Lower lobe of right lung (tissue), 2 donors: ENCODE results near the gene CHST4. TPM values are rescaled to one million over a fixed set of nuclear protein-coding genes. Genes with fewer than 3 reads are reported as not detected.

Source experiments
- ATAC-seq, 2 donors: fragments of 200-7000 bp; cut with Tn5 transposase; one replicate each; pipeline ENCODE4 v1.9.1; 2020 to 2022; ENCODE audit warnings: mild to moderate bottlenecking in 2 of 2, moderate library complexity in 2 of 2
- DNase-seq: peaks from one replicate; pipeline ENCODE4 v3.0.0-alpha.2; 2020
- H3K27ac ChIP-seq: fragments of 200-600 bp; one replicate; pipeline ENCODE4 v1.8.0; 2022
- H3K27me3 ChIP-seq: fragments of 200-600 bp; one replicate; pipeline ENCODE4 v1.8.0; 2022; ENCODE audit warnings: low read depth
- H3K36me3 ChIP-seq: fragments of 200-600 bp; one replicate; pipeline ENCODE4 v1.8.0; 2022; ENCODE audit warnings: mild to moderate bottlenecking
- H3K4me1 ChIP-seq: fragments of 200-600 bp; one replicate; pipeline ENCODE4 v1.8.0; 2022
- H3K4me3 ChIP-seq: fragments of 200-600 bp; one replicate; pipeline ENCODE4 v1.8.0; 2022; ENCODE audit warnings: mild to moderate bottlenecking
- H3K9me3 ChIP-seq: fragments of 200-600 bp; one replicate; pipeline ENCODE4 v1.8.0; 2022
- CTCF ChIP-seq: fragments of 200-600 bp; IDR thresholded peaks from one replicate; pipeline ENCODE4 v1.8.0; 2022; ENCODE audit warnings: antibody characterized with exemption, mild to moderate bottlenecking
- intact Hi-C: fragments of 100-400 bp; cut with DNase I; formaldehyde crosslinking; loops from one replicate; pipeline ENCODE4 v1.11.0; 2022
- total RNA-seq: library from RNA; stranded (reverse); fragmentation: NEBNext Ultra II Directional; extraction: Animal tissue kit (Norgen Biotek cat#: 25700); gene quantifications from one replicate; pipeline ENCODE4 v1.2.1, GENCODE V29; 2021
- donor health status: DM: no; HTN: yes; CAD: no; lungs with severe emphysema.

The CHST4 gene
- total RNA-seq, 1 donor from 2014 or later = 0.27 TPM

DNA sequence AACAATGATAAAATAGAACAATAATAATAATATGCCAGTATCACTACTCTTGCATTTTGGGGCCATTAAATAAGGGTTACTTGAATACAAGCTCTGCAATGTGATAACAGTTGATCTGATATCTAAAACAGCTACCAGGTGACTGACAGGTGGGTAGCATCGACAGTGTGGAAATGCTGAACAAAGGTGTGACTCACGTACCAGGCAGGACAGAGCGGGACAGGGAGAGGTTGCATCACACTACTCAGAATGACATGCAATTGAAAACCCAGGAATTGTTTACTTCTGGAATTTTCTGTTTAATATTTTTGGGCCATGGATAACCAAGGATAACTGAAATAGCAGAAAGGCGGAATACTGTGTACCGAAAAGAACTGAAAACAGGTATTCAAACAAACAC is 21.3 kb upstream of the CHST4 start:
- Histone ChIP-seq H3K9me3 (no peaks in the 10 kb centered on the region), H3K36me3 (no peaks in the 10 kb centered on the region), H3K27me3 (no peaks in the 10 kb centered on the region), H3K4me3 (no peak overlapping the region), H3K27ac (no peak overlapping the region), H3K4me1 (no peaks in the 10 kb centered on the region)
- DNase-seq (no peak), ATAC-seq (no peak)
- no peak for TF ChIP-seq CTCF
- intact Hi-C loops = no loop called here

DNA sequence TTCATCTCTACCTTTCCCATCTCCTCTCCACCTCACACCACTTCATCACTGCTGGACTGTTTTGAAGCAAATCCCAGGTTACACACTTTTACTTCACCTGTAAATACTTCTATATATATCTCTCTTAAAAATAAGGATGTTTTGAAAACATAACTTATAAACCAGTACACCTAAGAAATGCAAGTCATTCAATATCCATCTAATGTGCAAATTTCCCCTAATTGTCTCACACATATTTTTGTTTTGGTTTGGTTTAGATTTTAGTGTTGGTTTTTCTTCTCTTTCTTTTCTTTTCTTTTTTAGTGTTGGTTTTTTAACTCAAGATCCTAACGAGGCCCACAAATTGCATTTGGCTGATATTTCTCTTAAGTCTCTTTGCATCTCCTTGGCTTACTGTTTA is 19.2 kb upstream of the CHST4 start:
- DNase-seq (no peak), ATAC-seq (no peak)
- intact Hi-C loops = no loop called here
- Histone ChIP-seq H3K9me3 (no peaks in the 10 kb centered on the region), H3K36me3 (no peaks in the 10 kb centered on the region), H3K27ac (no peak overlapping the region), H3K27me3 (no peaks in the 10 kb centered on the region), H3K4me1 (no peaks in the 10 kb centered on the region), H3K4me3 (no peak overlapping the region)
- TF ChIP-seq CTCF = no peak

- no peaks in the 10 kb centered on the region for H3K4me1 ChIP-seq
- H3K9me3 ChIP-seq = no peaks in the 10 kb centered on the region
- H3K36me3 ChIP-seq = no peaks in the 10 kb centered on the region
- no peak overlapping the region for H3K4me3 ChIP-seq
- TF ChIP-seq CTCF = no peak
- no peak overlapping the region for H3K27ac ChIP-seq
- no peak for ATAC-seq
- intact Hi-C loops = no loop called here
- H3K27me3 ChIP-seq = no peaks in the 10 kb centered on the region
- no peak for DNase-seq
Measured at GRCh38 chr16:71513302-71513701, 12.9 kb upstream of the CHST4 start.

DNA sequence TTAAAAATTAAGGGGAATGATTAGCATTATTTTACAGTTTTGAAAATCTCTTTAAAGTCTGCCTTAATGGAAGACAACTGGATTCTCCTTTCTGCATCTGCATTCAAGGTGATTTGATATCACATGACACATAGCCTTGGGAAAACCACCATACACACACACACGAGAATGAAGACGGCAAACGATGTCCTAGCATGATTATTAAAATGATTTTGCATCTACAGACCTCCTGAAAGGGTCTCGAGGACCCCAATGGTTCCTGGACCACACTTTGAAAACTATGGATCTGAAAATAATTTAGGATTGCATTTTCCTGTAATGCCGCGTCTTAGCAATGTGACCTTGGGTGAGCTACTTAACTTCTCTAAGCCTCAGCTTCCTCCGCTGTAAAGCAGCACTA is 11.8 kb upstream of the CHST4 start:
- H3K27me3 ChIP-seq = no peaks in the 10 kb centered on the region
- H3K4me1 ChIP-seq = no peaks in the 10 kb centered on the region
- no peaks in the 10 kb centered on the region for H3K36me3 ChIP-seq
- ATAC-seq = no peak
- no peak for DNase-seq
- no peak for TF ChIP-seq CTCF
- H3K27ac ChIP-seq = no peak overlapping the region
- intact Hi-C loops = no loop called here
- H3K4me3 ChIP-seq = no peak overlapping the region
- H3K9me3 ChIP-seq = no peaks in the 10 kb centered on the region

GRCh38 chr16:71515026-71515425 is 11.2 kb upstream of the CHST4 start:
- H3K36me3 ChIP-seq = no peaks in the 10 kb centered on the region
- DNase-seq = no peak
- no peaks in the 10 kb centered on the region for H3K9me3 ChIP-seq
- TF ChIP-seq CTCF = no peak
- H3K27me3 ChIP-seq = no peaks in the 10 kb centered on the region
- H3K27ac ChIP-seq = no peak overlapping the region
- no peak overlapping the region for H3K4me3 ChIP-seq
- intact Hi-C loops = no loop called here
- ATAC-seq = no peak
- no peaks in the 10 kb centered on the region for H3K4me1 ChIP-seq

DNA sequence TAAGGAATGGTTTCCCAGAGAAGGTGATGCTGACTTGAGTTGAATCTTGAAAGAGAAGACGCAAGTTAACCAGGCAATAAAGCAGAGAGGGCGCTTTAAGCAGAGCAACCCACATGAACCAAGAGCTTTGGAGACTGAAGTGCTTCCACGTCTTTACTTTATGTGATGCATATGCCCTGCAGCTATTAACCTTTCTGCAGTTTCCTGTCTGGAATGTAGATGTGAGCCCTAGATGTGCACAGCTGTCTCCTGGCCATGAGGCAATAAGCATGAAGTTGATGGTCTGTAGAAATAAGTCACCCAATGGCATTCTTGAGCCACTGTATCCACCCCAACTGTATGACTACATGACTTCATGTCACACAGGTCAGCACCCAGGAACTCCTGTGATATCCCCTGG is 5.7 kb upstream of the CHST4 start:
- Histone ChIP-seq H3K27ac (no peak overlapping the region), H3K36me3 (no peaks in the 10 kb centered on the region), H3K9me3 (no peaks in the 10 kb centered on the region), H3K27me3 (no peaks in the 10 kb centered on the region), H3K4me3 (no peak overlapping the region), H3K4me1 (no peaks in the 10 kb centered on the region)
- no peak for TF ChIP-seq CTCF
- DNase-seq = no peak
- no peak for ATAC-seq
- intact Hi-C loops = no loop called here
